ENCODE measurements around the gene RABGAP1L.
"Not testable (repeated sequence)": the region's sequence is repeated elsewhere in the genome, so short reads cannot be mapped to it uniquely, and the experiment has no call there.

Gene RABGAP1L

DNA sequence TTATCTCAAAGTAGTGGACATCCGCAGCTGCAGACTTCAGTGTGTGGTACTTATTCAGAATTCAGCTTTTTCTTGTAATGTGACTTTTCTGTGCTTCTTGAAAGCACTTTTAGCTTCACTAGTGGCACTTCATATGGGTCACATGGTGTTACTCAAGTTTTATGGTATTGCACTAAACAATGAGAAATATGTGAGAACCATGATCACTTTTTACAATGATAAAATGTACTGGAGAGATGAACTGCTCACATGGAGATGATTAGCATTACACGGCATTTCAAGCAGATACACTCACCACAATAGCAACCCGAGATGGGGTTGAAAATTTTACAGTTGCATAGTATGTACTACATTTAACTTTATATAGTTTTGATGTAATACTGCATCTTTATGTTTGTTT, 248.3 kb downstream of the RABGAP1L start:
- no peak for TF ChIP-seq ZFX (IDR thresholded peaks at IDR 0.05)
- TF ChIP-seq, protein P1, sequence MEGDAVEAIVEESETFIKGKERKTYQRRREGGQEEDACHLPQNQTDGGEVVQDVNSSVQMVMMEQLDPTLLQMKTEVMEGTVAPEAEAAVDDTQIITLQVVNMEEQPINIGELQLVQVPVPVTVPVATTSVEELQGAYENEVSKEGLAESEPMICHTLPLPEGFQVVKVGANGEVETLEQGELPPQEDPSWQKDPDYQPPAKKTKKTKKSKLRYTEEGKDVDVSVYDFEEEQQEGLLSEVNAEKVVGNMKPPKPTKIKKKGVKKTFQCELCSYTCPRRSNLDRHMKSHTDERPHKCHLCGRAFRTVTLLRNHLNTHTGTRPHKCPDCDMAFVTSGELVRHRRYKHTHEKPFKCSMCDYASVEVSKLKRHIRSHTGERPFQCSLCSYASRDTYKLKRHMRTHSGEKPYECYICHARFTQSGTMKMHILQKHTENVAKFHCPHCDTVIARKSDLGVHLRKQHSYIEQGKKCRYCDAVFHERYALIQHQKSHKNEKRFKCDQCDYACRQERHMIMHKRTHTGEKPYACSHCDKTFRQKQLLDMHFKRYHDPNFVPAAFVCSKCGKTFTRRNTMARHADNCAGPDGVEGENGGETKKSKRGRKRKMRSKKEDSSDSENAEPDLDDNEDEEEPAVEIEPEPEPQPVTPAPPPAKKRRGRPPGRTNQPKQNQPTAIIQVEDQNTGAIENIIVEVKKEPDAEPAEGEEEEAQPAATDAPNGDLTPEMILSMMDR (conservative IDR thresholded peaks at IDR 0.05) = no peak
- H3K27ac ChIP-seq = no peak overlapping the region

DNA sequence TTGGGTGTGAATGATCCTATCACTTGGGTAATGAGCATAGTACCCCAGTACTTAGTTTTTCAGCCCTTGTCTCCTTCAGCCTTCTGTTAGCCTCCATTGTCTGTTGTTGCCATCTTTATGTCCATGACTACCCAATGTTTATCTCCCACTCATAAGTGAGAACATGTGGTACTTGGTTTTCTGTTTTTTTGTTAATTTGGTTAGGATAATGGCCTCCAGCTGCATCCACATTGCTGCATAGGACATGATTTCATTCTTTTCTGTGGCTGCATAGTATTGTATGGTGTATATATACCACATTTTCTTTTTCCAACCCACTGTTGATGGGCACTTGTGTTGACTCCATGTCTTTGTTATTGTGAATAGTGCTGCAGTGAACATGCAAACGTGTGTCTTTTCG, 248.8 kb downstream of the RABGAP1L start:
- TF ChIP-seq, protein P1 (conservative IDR thresholded peaks at IDR 0.05) = no peak
- no peak for TF ChIP-seq ZFX (IDR thresholded peaks at IDR 0.05)
- H3K27ac ChIP-seq = no peak overlapping the region

DNA sequence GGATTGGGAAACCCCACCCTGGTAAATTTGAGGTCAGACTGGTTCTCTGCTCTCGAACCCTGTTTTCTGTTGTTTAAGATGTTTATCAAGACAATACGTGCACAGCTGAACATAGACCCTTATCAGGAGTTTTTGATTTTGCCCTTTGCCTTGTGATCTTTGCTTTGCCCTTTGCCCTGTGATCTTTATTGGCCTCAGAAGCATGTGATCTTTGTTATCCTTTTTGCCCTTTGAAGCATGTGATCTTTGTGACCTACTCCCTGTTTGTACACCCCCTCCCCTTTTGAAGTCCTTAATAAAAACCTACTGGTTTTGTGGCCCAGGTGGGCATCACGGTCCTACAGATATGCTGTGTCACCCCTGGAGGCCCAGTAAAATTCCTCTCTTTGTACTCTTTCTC, 250.5 kb downstream of the RABGAP1L start:
- not testable (repeated sequence) for H3K27ac ChIP-seq

DNA sequence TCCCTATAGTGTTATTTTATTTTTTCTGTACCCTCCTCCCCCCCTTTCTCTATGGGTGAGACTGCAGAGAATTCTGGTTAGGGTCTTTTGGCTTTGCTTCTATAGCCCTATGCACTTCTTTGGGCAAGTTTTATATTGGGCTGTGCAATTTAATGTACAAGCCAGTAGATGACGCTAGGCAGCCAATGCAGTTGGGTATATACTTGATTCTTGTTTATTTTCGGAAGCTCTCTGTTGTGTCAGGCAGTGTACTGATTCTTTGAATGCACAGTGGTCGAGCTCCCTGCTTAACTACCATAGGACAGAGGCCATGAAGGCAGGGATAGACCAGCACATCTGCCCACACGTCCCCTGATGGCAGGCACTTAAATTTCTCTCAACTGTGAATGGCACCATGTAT, 254.3 kb downstream of the RABGAP1L start:
- TF ChIP-seq, protein P1 (conservative IDR thresholded peaks at IDR 0.05) = peak; percentile 67
- TF ChIP-seq ZFX (IDR thresholded peaks at IDR 0.05) = no peak
- no peak overlapping the region for H3K27ac ChIP-seq

DNA sequence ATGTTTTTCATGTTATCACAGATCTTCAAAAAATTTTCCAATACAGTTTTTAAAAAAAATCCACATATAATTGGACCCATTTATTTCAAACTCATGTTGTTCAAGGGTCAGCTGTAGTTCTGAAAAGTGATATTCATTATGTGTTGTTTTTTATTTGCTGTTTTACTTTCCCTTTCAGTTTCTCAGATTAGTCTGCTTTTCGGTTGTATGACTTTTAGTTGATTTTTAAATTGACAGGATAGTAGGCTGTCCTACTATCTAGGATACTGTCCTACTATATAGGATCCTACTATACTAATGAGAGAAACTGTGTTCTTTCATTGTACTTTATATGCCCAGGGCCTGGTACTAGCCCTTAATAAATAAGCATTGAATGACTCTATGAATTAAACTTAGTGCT, 254.9 kb downstream of the RABGAP1L start:
- no peak overlapping the region for H3K27ac ChIP-seq
- TF ChIP-seq ZFX (IDR thresholded peaks at IDR 0.05) = no peak
- TF ChIP-seq, protein P1 (conservative IDR thresholded peaks at IDR 0.05) = no peak

DNA sequence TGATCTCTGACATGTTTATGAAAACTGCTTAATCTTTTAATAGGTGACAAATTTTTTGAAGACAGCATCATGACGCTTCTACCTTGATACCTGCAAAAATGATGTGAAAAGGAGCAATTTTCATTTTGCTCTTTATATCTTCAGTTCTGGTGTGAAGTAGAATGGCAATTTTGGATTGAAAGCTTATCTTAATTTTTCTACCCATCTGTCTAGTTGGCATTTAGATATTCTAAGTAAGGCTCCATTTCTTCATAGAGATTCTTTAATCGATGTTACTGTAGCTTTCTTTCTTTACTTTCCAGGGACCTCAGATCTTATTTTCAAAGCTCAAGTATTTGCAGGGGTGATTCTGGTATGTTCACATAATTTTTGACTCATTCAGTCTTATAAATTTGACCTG, 256.2 kb downstream of the RABGAP1L start:
- no peak overlapping the region for H3K27ac ChIP-seq
- no peak for TF ChIP-seq ZFX (IDR thresholded peaks at IDR 0.05)
- TF ChIP-seq, protein P1 (conservative IDR thresholded peaks at IDR 0.05) = no peak

DNA sequence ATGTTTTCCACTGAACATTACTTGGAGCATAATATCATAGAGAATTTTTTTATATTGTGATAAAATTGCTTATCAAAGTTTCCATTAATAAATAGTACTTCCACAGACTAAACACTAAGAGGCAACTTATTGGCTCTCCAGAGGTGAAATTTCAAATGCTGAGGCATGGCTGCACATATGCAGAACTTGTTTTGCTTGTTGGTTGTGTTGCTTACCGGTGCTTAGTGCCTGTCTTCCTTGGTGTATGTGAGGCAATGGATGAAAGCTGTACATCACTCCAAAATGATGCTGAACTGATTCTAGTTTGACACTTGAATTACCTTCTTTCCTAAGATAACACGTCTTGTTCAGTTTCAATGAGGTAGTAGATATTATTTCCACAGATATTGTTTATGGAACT, 258.6 kb downstream of the RABGAP1L start:
- no peak for TF ChIP-seq ZFX (IDR thresholded peaks at IDR 0.05)
- H3K27ac ChIP-seq = no peak overlapping the region

DNA sequence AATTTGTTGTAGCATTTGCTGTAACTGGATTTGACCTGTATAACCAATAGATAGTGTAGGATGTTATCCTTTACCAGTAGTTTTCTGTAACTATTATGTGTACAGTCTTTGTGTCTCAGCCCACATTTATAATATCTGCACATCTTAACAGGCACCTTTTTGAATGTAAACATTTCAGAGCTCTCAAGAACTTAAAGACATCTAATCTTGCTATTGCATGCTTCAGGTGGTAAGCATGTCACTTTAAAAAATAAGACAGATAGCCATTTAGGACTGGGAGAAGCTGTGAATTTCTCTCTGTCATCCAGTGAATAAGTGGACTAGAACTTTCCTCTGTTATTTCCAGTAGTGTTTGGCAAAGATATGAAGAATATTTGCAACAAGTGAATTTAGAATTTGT, 265.8 kb downstream of the RABGAP1L start:
- TF ChIP-seq ZFX (IDR thresholded peaks at IDR 0.05) = no peak
- TF ChIP-seq, protein P1 (conservative IDR thresholded peaks at IDR 0.05) = no peak
- no peak overlapping the region for H3K27ac ChIP-seq

DNA sequence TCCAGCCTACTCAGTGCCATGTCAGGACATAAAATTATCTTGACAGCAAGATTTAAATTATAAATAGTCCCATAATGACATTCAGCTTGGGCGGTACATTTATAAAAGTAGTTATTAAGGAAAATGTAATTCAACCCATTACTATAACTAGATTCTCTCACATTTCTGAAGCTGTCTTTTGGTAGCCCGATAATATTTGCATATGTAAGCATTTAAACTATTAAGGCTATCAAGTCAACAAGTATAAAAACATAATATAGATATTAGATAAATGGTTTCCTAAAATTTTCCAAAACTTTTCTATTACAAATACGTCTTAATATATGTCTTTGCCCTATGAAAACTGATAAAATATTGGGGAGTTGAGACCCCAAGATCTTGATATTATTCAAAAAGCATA, 266.8 kb downstream of the RABGAP1L start:
- TF ChIP-seq, protein P1 (conservative IDR thresholded peaks at IDR 0.05) = no peak
- TF ChIP-seq ZFX (IDR thresholded peaks at IDR 0.05) = no peak
- no peak overlapping the region for H3K27ac ChIP-seq

Measured in C4-2B (cell line).